ENCODE data around the gene MLST8.

GRCh38 chr16:2176047-2176446 is 29.2 kb upstream of the MLST8 start:
- TF ChIP-seq CTCF (IDR thresholded peaks at IDR 0.05) (no peak), POLR2A (IDR thresholded peaks at IDR 0.05) (no peak), POLR2AphosphoS5 (IDR thresholded peaks at IDR 0.05) (no peak), EP300 (IDR thresholded peaks at IDR 0.05) (no peak)
